ENCODE measurements around the gene DHRSX. TPM values are rescaled to one million over a fixed set of nuclear protein-coding genes. Genes with fewer than 3 reads are reported as not detected.
"Not testable (repeated sequence)": the region's sequence is repeated elsewhere in the genome, so short reads cannot be mapped to it uniquely, and the experiment has no call there.

DHRSX gene
- total RNA-seq, 1 donor from 2014 or later, result 16.1 TPM

DNA sequence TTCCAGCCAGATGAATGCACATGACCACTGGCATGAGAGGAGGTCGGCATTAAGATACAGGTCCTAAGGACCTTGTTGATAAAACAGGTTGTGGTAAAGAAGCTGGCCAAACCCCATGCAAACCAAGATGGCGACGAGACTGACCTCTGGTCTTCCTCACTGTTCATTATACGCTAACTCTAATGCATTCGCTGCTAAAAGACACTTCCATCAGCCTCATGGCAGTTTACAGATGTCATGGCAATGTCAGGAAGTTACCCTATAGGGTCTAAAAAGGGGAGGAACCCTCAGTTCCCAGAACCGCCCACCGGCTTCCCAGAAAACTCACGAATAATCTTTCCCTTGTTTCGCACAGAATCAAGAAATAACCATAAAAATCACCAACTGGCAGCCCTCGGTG lies 182.4 kb downstream of the DHRSX start:
- DNase-seq (ENCODE audit: low spot score), result no peak

DNA sequence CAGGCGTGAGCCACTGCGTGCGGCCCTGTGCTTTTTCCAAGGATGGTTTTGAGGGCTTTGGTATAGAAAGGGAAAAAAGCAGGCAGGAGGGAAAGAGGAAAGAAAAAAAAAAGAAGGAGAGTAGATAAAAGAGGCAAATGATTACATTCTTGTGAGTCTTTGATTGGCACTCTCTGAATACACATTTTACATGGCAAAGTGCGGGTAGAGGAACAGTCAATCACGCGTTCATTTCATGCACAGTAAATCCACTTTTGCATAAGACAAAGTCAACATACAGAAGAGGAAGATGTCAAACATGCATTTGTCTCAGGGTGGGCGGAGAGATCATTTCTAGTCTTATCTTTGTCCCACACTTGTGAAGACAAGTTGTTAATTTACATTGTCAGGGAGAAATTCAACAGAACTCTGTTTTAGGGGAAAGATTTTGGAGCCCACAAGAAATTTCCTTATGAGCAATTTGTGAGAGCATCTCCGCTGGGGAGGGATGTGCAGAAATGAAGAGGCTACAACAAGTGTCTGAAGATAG lies 183.2 kb downstream of the DHRSX start:
- no peak for DNase-seq (ENCODE audit: low spot score)

DNA sequence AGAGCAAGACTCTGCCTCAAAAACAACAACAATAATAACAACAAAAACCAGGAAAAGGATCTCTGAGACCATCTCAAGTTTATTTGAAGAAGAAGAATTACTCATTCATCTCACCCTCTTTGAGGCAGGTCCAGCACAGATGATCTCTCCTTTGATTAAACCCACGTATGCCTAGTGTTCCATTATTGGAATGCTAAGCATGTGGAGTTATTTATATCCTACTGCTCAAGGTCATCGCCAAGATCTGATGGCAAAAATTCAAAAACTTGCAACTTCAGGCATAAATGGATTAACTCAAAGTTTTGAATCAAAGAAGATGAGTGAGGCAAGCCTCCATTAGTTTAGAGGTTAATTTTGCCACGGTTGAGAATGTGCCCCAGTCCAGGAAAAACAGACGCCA lies 184.2 kb downstream of the DHRSX start:
- no peak for DNase-seq (ENCODE audit: low spot score)

GRCh38 chrX:2315434-2315833 lies 185.3 kb downstream of the DHRSX start:
- DNase-seq (ENCODE audit: low spot score), result no peak

DNA sequence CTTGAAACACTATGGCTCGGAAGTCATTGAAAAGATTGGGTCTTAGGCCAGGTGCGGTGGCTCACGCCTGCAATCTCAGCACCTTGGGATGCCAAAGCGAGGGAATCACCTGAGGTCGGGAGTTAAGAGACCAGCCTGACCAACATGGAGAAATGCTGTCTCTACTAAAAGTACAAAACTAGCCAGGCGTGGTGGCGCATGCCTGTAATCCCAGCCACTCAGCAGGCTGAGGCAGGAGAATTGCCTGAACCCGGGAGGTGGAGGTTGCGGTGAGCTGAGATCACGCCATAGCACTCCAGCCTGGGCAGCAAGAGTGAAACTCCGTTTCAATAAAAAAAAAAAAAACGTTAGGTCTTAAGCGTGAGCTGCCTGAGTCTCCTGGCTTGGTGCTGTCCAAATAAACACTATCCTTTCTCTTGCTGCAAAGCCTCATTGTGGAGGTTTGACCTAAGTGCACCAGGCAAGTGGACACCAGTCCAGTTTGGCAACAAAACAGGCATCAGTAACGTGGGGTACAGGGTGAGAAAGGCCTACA lies 185.9 kb downstream of the DHRSX start:
- no peak for DNase-seq (ENCODE audit: low spot score)

DNA sequence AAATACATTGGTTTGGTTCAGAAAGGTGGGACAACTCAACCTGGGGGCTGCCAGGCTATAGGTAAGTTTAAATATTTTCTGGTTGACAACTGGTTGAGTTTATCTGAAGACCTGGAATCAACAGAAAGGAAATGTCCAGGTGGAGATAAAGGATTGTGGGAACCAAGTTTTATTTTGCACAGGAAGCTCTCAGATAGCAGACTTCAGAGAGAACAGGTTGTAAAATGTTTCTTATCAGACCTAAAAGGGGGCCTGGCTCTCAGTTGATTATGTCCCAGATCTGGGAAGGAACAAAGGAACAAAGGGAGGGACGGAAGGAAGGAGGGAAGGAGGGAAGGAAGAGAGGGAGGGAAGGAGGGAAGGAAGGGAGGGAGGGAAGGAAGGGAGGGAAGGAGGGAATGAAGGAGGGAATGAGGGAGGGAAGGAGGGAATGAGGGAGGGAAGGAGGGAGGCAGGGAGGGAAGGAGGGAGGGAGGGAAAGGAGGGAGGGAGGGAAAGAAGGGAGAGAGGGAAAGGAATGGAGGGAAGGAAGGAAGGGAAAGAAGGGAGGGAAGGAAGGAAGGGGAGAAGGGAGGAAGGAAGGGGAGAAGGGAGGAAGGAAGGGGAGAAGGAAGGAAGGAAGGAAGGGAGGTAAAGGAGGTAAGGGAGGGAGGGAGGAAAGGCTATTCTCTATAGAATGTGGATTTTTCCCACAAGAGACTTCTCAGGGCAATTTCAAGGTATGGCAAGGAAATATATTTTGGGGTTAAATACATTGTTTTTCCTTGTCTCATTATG lies 186.7 kb downstream of the DHRSX start:
- DNase-seq (ENCODE audit: low spot score), result no peak

GRCh38 chrX:2312061-2312591 lies 188.7 kb downstream of the DHRSX start:
- not testable (repeated sequence) for DNase-seq (ENCODE audit: low spot score)

GRCh38 chrX:2311501-2311900 lies 189.3 kb downstream of the DHRSX start:
- DNase-seq (ENCODE audit: low spot score), result no peak

- DNase-seq (ENCODE audit: low spot score), result no peak
These were observed 198.9 kb downstream of the DHRSX start for GRCh38 chrX:2301901-2302300.

DNA sequence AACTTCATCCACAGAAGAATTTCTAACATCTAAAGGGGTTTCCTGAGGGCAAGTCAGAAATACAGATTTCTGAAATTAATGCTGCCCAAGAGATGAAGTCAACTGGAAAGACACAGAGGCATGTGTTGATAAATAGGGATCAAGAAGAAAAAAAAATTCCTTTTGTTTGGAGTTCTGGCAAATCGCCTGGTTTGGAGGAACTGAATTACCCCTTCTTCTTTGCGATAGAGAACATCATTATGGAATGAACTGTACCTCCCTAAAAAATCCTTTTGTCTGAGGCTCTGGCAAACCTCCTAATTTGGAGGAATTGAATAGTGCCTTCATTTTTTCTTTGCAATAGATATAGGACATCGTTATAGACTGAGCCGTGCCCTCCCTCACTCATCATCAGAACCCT lies 200.9 kb downstream of the DHRSX start:
- no peak for DNase-seq (ENCODE audit: low spot score)

GRCh38 chrX:2286731-2287130 lies 214.0 kb downstream of the DHRSX start:
- no peak for DNase-seq (ENCODE audit: low spot score)

- no peak for DNase-seq (ENCODE audit: low spot score)
These were observed 216.2 kb downstream of the DHRSX start for GRCh38 chrX:2284601-2285000.

DNA sequence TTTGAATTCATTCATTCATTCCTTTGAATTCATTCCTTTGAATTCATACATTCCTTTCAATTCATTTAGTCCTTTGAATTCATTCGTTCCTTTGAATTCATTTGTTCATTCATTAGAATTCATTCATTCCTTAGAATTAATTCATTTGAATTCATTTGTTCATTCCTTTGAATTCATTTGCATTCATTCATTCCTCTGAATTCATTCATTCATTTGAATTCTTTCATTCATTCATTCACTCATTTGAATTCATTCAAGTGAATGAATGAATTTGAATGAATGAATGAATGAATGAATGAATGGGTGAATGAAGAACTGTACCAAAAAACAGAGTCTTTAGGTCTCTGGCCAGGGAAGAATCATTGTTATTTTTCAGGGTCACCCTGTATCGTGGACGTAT lies 216.6 kb downstream of the DHRSX start:
- DNase-seq (ENCODE audit: low spot score), result no peak

- DNase-seq (ENCODE audit: low spot score), result no peak
These were observed 217.5 kb downstream of the DHRSX start for GRCh38 chrX:2283111-2283859.

GRCh38 chrX:2282490-2283090 lies 218.2 kb downstream of the DHRSX start:
- no peak for DNase-seq (ENCODE audit: low spot score)

- no peak for DNase-seq (ENCODE audit: low spot score)
These were observed 228.4 kb downstream of the DHRSX start for GRCh38 chrX:2272337-2272736.

GRCh38 chrX:2271595-2271994 lies 229.2 kb downstream of the DHRSX start:
- DNase-seq (ENCODE audit: low spot score), result not testable (repeated sequence)

DNA sequence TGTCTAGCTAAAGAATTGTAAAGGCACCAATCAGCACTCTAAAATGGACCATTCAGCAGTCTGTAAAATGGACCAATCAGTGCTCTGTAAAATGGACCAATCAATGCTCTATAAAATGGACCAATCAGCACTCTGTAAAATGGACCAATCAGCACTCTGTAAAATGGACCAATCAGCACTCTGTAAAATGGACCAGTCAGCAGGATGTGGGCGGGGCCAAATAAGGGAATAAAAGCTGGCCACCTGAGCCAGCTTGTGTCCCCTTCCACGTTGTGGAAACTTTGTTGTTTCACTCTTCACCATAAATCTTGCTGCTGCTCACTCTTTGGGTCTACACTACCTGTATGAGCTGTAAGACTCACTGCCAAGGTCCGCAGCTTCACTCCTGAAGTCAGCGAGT lies 230.0 kb downstream of the DHRSX start:
- DNase-seq (ENCODE audit: low spot score), result not testable (repeated sequence)

DNA sequence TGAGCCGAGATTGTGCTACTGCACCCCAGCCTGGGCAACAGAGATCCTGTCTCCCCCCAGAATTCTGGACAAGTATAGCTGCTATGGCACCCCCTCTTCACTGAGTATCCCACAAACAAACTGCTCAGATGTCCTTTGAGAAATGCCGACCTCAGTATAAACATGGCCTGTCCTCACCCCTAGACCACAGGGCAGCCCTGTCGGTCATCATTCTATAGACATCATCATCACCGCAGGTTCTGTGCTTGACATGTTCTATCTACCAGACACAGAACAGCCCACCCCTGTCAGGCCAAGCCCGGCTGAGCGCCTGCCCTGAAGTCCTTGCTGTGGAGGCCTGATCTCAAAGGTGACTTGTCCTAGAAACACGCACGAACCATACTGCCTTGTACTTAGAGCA lies 232.9 kb downstream of the DHRSX start:
- DNase-seq (ENCODE audit: low spot score), result no peak

DNA sequence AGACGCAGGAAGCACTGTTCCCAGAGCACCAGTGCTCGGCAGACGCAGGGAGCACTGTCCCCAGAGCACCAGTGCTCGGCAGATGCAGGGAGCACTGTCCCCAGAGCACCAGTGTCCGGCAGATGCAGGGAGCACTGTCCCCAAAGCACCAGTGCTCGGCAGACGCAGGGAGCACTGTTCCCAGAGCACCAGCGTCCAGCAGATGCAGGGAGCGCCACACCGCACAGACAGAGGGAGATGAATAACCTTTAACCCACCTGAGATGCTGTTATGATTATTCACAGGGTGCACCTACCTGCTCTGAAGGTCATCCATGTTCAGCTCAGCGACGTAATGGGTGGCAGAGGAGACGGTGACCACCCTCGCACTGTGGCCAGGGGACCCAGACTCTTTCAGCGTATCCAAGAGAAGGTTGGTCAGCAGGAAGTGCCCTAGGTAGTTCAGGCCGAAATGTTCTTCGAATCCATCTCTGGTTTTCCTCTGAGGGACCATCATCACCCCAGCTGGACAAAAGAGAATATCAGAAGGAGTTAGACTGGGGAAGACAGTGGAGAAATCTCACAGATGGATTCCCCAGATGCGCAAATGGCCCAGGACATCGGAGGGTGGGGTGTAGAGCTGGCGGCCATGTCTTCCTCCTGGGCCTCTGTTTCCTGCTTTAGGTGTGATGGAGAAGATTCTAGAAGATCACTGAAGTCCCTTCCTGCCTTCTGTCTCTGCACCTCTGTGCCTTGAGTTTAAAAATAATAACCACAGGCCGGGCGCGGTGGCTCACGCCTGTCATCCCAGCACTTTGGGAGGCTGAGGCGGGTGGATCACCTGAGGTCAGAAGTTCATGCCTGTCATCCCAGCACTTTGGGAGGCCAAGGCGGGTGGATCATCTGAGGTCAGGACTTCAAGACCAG lies 234.1 kb downstream of the DHRSX start:
- DNase-seq (ENCODE audit: low spot score), result no peak
